Cardiac septum (tissue), 1 donor: ENCODE data around the gene CAV1. TPM values are rescaled to one million over a fixed set of nuclear protein-coding genes. Genes with fewer than 3 reads are reported as not detected.
A peak's percentile ranks its signal among the peaks of the same experiment; 100 is the strongest.

Experiments used
- DNase-seq: peaks from one replicate; pipeline ENCODE4 v3.0.0-alpha.2; 2020; ENCODE audit warnings: low spot score
- intact Hi-C: fragments of 100-400 bp; cut with DNase I; formaldehyde crosslinking; loops from one replicate; pipeline ENCODE4 v1.14.0; 2022
- total RNA-seq: library from RNA; stranded (reverse); fragmentation: NEBNext Ultra II Directional; extraction: Animal tissue kit (Norgen Biotek cat#: 25700); gene quantifications from one replicate; pipeline ENCODE4 v1.2.1, GENCODE V29; 2021
- donor health status: DM: no; HTN: no; CAD: no.

The CAV1 gene
- total RNA-seq, 1 donor from 2014 or later = 311 TPM

DNA sequence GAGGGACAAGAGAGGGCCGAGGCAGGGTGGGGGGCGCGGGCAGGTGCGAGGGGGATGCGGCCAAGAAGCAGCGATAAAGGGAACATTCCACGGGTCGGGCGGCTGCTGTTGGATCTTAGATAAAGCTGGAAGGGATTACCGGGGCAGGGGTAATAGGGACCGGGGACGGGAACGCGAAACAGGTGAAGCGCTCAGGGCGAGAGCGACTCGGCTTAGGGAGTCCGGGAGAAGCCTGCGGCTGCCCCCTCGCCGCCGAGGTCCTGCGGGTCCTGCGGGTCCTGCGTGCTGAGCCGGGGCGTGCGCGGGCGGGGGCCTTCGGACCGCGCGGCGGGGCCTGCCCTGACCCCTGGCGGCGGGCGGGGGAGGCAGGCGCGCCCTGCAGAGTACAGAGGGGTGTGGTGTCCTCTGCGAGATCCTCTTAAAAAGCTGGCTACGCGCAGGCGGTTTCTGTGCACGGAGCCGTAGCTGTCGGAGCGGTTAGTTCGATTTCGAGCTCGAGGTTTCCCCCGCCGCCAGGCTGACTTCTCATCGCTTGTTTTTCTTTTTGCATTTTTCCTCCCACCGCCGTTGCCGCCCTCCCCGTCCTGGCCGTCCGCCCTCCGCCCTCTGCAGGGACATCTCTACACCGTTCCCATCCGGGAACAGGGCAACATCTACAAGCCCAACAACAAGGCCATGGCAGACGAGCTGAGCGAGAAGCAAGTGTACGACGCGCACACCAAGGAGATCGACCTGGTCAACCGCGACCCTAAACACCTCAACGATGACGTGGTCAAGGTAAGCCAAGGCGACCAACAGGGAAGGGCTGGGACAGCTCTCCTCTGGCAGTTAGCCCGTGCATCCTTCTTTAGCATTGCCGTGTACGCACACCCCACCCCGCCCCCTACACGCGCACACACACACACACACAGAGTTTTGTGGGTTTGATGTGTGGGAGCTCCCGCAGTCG is 1.4 kb downstream of the CAV1 start:
- intact Hi-C loops = loop anchor here (2.0 to 10.0 kb wide), 8 partner anchors 15 to 279 kb away; no protein-coding TSS in a partner anchor
- DNase-seq = peak; percentile 89

GRCh38 chr7:116526897-116527296 is 2.1 kb downstream of the CAV1 start:
- intact Hi-C loops = loop anchor here (2.0 to 10.0 kb wide), 5 partner anchors 56 to 278 kb away; no protein-coding TSS in a partner anchor
- DNase-seq = no peak

DNA sequence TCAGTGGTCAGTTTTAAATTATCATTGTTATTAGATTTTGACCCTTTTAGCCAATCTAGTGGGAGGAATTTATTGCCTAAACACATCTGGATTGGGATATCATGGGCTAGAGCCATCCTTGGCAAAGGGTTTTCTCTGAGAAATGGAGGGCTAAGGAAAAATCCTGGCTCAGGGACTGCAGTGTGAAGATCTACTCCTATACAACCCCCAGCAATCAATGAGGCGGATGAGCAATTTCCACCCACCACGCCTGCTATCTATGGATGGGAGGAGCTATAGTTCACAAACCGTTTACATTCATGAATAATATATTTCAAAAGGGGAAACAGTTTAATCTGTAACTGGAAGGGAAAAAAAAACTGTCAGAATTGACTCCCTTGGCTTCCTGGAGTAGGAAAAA is 2.7 kb downstream of the CAV1 start:
- intact Hi-C loops = loop anchor here (2.0 to 10.0 kb wide), 5 partner anchors 55 to 277 kb away; no protein-coding TSS in a partner anchor
- DNase-seq = no peak

DNA sequence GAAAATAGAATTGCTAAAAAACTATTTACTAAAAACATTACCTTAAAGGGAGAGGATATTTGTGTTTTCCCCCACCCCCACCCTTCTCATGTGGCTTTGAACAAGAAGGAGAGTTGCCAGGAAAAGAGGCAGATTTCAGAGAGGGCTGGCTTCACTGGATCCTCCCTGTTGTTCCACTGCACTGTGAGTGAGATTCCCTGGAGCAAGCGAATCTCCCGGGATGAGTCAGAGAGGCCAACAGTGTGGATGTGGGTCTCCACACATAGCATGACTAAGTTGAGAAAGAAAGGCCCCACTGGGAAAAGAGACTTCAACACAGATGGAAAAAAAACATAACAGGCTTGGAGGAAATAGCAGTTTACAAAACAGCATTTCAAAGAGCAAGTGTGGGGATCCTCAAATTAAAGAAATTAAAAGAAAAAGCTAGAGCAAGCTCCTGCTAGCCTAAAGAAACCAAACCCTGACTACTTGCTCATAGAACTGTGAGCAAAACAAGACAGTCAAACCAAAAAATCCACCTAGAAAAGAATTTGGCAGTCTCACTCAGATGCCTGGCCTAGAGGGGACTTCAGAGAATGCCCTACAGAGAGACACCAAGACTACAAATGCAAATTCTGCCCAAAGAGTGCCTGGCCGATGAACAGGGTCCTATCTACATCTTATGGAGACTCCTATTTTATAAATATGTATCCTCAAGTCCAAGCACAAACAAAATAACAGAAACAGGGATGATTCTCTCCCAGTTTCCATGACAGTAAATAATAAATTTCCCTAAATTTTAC is 3.4 kb downstream of the CAV1 start:
- intact Hi-C loops = loop anchor here (2.0 to 10.0 kb wide), 3 partner anchors 17 to 277 kb away; no protein-coding TSS in a partner anchor
- peak; percentile 80 for DNase-seq

GRCh38 chr7:116529250-116529649 is 4.4 kb downstream of the CAV1 start:
- intact Hi-C loops = loop anchor here (2.0 to 10.0 kb wide), 3 partner anchors 16 to 276 kb away; no protein-coding TSS in a partner anchor
- no peak for DNase-seq

DNA sequence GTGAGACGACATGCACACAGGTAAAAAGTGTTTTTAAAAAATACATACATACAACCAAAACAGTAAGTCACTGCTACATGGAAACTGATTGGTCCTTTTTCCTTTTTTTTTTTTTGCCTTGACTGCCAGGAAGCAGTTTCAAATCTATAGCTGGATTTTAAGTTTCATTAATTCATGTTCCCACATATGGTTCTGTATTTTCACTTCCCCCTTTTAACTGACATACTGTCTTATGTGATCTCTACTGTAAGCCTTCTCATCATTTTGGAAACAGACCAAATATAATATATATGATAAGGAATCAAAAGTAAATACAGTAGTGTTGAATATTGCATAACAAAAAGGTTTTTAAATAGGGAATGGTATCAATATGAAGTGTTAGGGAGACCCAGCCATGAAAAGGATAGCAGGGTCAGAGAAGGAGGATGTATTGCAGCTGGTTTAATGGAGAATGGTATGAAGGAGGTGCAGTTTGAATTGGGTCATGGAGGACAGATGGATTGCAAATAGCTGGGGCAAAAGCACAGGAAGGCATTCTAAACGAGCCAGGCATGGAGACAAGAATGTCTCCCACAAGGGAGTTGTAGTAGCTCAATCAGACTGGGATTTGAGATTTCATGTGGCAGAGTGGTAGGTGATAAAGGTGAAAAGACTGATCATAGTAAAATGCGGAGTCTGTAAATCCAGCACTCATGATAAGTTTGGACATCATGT is 5.4 kb downstream of the CAV1 start:
- DNase-seq = no peak
- intact Hi-C loops = no loop called here

GRCh38 chr7:116532102-116532688 is 7.4 kb downstream of the CAV1 start:
- intact Hi-C loops = no loop called here
- no peak for DNase-seq

DNA sequence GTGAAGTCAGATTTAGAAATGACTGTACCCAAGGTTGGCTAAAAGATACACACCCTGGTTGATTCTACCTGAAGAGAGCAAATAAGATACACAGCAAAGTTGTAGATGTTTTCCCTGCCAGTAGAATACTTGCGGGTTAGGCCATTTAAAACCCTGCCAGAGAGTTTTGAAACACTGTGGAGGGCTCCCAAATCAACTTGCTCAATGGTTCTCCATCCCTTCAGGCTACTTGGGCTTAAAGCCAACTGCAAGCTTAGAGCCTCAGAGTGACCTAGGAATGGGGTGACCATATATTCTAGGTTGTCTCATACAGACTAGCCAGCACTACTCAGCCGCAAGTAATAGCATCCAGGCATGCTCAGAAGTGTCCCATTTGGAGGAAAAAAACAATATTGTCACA is 10.0 kb downstream of the CAV1 start:
- intact Hi-C loops = no loop called here
- no peak for DNase-seq

- DNase-seq = no peak
- intact Hi-C loops = no loop called here
These were observed 10.6 kb downstream of the CAV1 start for GRCh38 chr7:116535416-116535815.

- DNase-seq = no peak
- intact Hi-C loops = no loop called here
These were observed 13.3 kb downstream of the CAV1 start for GRCh38 chr7:116538138-116538537.

GRCh38 chr7:116539879-116540278 is 15.0 kb downstream of the CAV1 start:
- DNase-seq = no peak
- intact Hi-C loops = no loop called here

DNA sequence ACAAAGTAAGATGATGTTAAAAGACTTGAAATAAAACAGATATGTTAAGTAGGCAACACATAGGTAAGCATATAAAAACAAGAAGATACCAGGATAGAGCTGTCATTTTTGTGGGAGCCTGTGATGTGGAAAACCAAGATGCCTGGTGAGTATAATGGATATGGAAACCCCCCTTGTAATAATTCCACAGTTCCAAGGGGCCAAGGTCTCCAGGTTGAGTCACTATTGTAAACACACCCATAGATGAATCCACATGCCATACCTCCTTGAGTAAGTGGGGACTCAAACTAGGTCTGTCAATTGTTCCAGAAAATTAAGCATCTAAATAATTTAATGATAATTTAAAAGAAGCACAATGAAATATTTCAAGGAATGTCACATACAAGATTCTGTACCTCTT is 15.9 kb downstream of the CAV1 start:
- intact Hi-C loops = no loop called here
- no peak for DNase-seq

DNA sequence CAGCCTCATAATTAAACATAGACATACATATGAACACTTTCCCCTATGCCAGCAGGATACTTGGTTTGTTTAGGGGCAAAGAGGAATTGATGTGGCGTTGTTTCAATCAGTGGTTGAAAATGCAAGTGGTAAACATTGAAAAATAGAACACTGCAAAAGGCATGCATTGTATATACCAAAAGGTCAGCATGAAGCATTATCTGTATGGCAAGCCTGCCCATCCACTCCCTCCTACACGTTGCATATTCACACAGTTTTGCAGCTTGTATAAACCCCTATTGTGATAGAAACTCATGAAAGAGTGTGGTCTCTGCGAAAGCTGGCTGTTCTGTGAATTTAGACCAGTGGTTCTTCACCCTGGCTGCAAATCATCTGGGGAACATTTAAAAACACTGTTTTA is 17.1 kb downstream of the CAV1 start:
- intact Hi-C loops = no loop called here
- no peak for DNase-seq

DNA sequence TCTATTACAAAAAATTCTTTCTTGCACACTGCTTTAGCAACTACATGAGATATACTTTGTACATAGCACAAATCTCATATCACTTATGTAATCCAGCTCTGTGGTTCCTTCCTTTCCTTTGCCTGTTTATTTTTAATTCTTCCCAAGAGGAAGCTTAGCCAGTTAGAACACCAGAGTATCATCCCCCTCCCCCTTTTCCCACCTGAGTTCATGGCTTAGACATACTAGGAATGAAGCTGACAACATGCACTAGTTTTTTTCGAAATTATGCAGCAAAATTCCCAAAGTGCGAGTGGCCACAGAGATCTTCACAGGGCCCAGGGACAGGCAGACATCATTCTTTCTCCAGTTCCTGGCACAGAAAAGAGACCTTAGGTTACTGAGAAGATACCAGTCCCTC is 17.8 kb downstream of the CAV1 start:
- DNase-seq = no peak
- intact Hi-C loops = no loop called here

DNA sequence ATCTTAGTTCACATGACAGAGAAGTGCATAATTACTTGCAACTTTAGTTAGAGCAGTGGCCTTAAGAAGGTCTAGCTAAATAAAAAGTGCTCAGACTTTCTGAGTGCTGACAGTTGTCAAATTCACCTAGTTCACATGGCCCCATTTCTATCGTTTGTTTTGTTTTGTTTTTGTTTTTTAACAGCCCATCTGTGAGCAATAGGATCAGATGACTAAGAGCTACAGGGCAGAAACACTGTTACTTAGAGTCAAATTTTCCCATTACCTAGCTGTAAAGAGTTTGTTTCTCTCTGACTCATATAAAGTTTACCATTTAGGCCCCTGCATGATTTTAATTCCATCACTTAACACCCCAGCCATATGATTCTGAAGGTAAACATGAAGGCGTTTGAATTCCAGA is 18.8 kb downstream of the CAV1 start:
- no peak for DNase-seq
- intact Hi-C loops = loop anchor here (2.0 kb wide), 1 partner anchor 15 kb away; no protein-coding TSS in a partner anchor

DNA sequence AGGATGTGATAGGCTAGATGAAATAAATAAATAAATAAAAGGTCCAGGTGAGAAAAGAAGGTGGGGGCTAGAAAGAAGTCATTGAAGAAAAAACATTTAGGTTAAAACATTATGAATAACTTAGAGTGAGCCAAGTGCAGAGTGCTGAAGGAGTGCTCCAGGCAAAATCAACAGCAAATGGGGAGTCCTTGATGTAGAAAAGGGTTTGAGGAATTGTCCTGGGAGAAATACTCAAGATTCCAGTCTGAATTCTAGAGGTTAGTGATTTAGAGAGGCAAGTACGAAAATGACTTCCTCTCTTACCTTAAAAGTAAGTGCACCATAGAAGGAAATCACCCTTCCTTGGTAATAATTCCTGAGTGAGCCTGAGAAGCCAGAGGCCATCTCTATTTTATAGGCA is 19.7 kb downstream of the CAV1 start:
- intact Hi-C loops = loop anchor here (2.0 kb wide), 1 partner anchor 16 kb away; no protein-coding TSS in a partner anchor
- DNase-seq = no peak

DNA sequence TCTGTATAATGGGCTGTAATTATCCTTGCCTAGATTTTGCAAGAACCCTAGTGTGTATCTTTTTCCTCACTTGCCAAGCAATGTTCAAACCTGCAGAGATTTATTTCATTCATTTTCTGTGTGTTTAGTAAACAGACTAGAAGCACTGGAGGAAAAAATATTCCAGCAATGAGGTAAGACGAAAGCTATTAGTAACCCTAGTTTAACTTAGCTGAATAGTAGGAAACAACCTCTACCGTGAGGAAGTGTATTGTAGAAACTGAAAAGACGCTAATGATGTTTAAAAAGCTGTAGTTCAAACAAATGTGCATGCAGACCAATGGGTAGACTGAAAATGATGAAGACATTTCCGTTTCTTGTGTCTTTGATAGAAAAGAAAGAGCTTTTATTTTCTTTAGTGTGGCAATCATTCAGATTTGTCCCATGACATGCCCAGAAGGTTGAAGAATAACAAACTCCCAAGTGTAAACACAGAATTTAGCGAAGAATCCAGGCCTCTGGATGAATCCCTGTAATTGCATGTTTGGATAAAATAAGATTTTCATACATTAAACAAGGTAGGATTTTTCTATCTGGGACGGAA is 20.7 kb downstream of the CAV1 start:
- intact Hi-C loops = loop anchor here (2.0 kb wide), 1 partner anchor 17 kb away; no protein-coding TSS in a partner anchor
- no peak for DNase-seq

- no peak for DNase-seq
- intact Hi-C loops = no loop called here
These were observed 21.2 kb downstream of the CAV1 start for GRCh38 chr7:116546054-116546453.

- intact Hi-C loops = no loop called here
- DNase-seq = no peak
These were observed 22.1 kb downstream of the CAV1 start for GRCh38 chr7:116546916-116547315.
